Tibial nerve (tissue), 4 donors: ENCODE data around the gene DHRSX.

Experiments
- EP300 ChIP-seq, 2 donors: sonication (generic); formaldehyde crosslinking; IDR thresholded peaks; one replicate each; pipeline ENCODE4 v1.6.1; 2017; ENCODE audit warnings: antibody characterized with exemption in 2 of 2, mild to moderate bottlenecking in 1 of 2
- TF ChIP-seq, protein P1 (sequence below), 5 experiments: fragments of 200-600 bp in 3 of 5; fragments of 450-650 bp in 2 of 5; sonication (generic) in 3 of 5; IDR thresholded peaks; one replicate each; pipeline ENCODE4 v1.5.1; 2016 to 2019; ENCODE audit warnings: antibody characterized with exemption in 5 of 5, mild to moderate bottlenecking in 3 of 5, moderate library complexity in 2 of 5

DNA sequence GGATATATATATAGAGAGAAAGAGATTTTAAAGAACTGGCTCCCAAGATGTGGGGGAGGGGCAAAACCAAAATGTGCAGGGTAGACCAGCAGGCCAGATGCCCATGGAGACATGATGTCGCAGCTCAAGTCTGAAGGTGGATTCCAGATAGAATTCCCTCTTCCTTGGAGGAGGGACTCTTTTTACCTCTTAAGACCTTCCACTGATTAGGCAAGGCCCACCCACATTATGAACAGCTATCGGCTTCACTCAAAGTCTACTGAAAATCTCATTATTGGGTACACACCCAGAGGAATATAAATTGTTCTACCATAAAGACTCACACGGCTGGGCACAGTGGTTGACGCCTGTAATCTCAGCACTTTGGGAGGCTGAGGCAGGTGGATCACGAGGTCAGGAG lies 59.3 kb downstream of the DHRSX start:
- TF ChIP-seq, protein P1, sequence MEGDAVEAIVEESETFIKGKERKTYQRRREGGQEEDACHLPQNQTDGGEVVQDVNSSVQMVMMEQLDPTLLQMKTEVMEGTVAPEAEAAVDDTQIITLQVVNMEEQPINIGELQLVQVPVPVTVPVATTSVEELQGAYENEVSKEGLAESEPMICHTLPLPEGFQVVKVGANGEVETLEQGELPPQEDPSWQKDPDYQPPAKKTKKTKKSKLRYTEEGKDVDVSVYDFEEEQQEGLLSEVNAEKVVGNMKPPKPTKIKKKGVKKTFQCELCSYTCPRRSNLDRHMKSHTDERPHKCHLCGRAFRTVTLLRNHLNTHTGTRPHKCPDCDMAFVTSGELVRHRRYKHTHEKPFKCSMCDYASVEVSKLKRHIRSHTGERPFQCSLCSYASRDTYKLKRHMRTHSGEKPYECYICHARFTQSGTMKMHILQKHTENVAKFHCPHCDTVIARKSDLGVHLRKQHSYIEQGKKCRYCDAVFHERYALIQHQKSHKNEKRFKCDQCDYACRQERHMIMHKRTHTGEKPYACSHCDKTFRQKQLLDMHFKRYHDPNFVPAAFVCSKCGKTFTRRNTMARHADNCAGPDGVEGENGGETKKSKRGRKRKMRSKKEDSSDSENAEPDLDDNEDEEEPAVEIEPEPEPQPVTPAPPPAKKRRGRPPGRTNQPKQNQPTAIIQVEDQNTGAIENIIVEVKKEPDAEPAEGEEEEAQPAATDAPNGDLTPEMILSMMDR (IDR thresholded peaks at IDR 0.05) = no peak
- no peak for TF ChIP-seq EP300 (IDR thresholded peaks at IDR 0.05)
